Fibroblast of villous mesenchyme (primary cell): ENCODE measurements around the gene ZNF862. TPM values are rescaled to one million over a fixed set of nuclear protein-coding genes. Genes with fewer than 3 reads are reported as not detected.

Experiments used
- DNase-seq: peaks from one replicate; pipeline ENCODE4 v3.0.0-alpha.2; 2010; ENCODE audit warnings: low read depth
- H3K4me3 ChIP-seq: 2 replicates; pipeline ENCODE4 v1.5.1; 2011; ENCODE audit warnings: low read depth, mild to moderate bottlenecking, low read length
- CTCF ChIP-seq: IDR thresholded peaks from 2 replicates; pipeline ENCODE4 v1.5.1; 2012; ENCODE audit warnings: low read depth, mild to moderate bottlenecking, low read length; ENCODE audit not compliant: insufficient read depth
- total RNA-seq: library from RNA; depleted of rRNA; stranded (reverse); fragments of >200 nt; gene quantifications from 2 replicates; pipeline ENCODE4 v1.2.3, GENCODE V29; 2012

Gene ZNF862
- total RNA-seq, 1 donor, result 8.2 TPM

GRCh38 chr7:149843566-149843965 is 5.4 kb downstream of the ZNF862 start:
- TF ChIP-seq CTCF, result no peak
- DNase-seq, result no peak
- H3K4me3 ChIP-seq, result no peak overlapping the region

- no peak for DNase-seq
- TF ChIP-seq CTCF, result no peak
- H3K4me3 ChIP-seq, result no peak overlapping the region
Observed at GRCh38 chr7:149844445-149844844, 6.3 kb downstream of the ZNF862 start.

- DNase-seq, result peak; percentile 22
- H3K4me3 ChIP-seq, result no peak overlapping the region
- no peak for TF ChIP-seq CTCF
Observed at GRCh38 chr7:149845257-149845980, 7.2 kb downstream of the ZNF862 start.

- no peak for DNase-seq
- no peak for TF ChIP-seq CTCF
- no peak overlapping the region for H3K4me3 ChIP-seq
Observed at GRCh38 chr7:149846021-149846420, 7.8 kb downstream of the ZNF862 start.

GRCh38 chr7:149846436-149847046 is 8.4 kb downstream of the ZNF862 start:
- no peak for TF ChIP-seq CTCF
- DNase-seq, result no peak
- H3K4me3 ChIP-seq, result no peak overlapping the region

GRCh38 chr7:149849174-149849573 is 11.0 kb downstream of the ZNF862 start:
- DNase-seq, result no peak

More at GRCh38 chr7:149849174-149849573, 11.0 kb downstream of the ZNF862 start:
- H3K4me3 ChIP-seq, result no peak overlapping the region
- no peak for TF ChIP-seq CTCF
